Measurements from ENCODE around the gene CLDN20. TPM values are rescaled to one million over a fixed set of nuclear protein-coding genes. Genes with fewer than 3 reads are reported as not detected.

Gene CLDN20
- polyA plus RNA-seq, 2 donors: not detected

DNA sequence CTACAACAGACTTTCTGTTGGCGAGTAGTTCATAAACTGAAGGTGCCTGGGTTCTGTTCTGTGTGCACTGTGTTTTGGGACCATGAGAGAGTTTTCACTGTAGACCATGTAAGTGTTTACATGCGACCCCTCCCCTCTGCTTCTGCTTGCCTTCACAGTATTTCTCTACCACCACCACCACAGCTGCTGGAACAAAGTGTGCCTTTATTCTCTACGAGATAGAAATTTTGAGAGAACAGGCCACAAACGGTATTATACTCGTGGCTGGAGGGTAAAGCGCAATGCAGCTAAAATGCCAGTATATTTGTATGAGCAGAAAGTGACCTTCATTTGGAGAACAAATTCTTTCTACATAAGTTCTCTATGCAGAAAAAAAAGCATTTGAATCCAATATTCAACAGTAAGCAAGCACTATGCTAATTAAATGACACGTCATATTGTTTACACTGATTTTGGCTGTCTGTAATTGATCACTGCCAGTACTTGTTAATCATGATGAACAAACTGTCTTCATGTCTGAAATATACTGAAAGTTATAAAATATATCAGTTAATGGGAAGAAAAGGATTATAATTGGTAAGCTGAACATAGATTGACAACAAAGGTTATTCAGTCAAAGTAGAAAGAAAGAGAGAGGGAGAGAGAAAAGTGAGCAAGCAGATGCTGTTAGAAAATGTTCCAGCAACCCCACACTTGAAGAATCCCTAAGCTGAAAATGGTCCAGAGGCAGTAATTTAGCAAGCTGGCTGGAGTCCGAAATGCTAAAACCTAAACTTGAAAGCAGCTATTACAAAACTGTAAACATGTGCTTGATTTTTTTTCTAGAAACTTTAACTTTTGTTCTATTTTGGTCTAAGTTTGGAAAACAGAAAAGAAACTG, 8.8 kb downstream of the CLDN20 start:
- Histone ChIP-seq H3K27me3 (ENCODE audit: control insufficient read depth in 1 of 2, insufficient read depth in 2 of 2, low read length in 2 of 2) (no peaks in the 10 kb centered on the region), H3K9me3 (ENCODE audit: control insufficient read depth in 2 of 2, insufficient read depth in 1 of 2, low read depth in 1 of 2, low read length in 1 of 2) (no peaks in the 10 kb centered on the region), H3K4me1 (ENCODE audit: control insufficient read depth in 2 of 2, insufficient read depth in 2 of 2, low read length in 1 of 2) (peaks cover 6 to 7% of the 10 kb centered on the region in 2 donors), H3K4me3 (ENCODE audit: low read depth in 1 of 2, low read length in 2 of 2) (no peak overlapping the region), H3K27ac (ENCODE audit: low read depth in 2 of 2, low read length in 1 of 2) (peak overlapping the region in 1 of 2 donors; percentile 31), H3K36me3 (ENCODE audit: control insufficient read depth in 2 of 2, insufficient read depth in 2 of 2, low read length in 1 of 2) (peaks cover 0 to 3% of the 10 kb centered on the region in 2 donors)
- WGBS, 2 donors: 73 to 77% methylated on average over 8 of the region's 8 CpGs

- H3K9me3 ChIP-seq (ENCODE audit: control insufficient read depth in 2 of 2, insufficient read depth in 1 of 2, low read depth in 1 of 2, low read length in 1 of 2): no peaks in the 10 kb centered on the region
- H3K36me3 ChIP-seq (ENCODE audit: control insufficient read depth in 2 of 2, insufficient read depth in 2 of 2, low read length in 1 of 2): peaks cover 0 to 3% of the 10 kb centered on the region in 2 donors
- peak overlapping the region; percentile 12 to 68 for H3K27ac ChIP-seq (ENCODE audit: low read depth in 2 of 2, low read length in 1 of 2)
Measured at GRCh38 chr6:155273431-155273830, 9.6 kb downstream of the CLDN20 start.

DNA sequence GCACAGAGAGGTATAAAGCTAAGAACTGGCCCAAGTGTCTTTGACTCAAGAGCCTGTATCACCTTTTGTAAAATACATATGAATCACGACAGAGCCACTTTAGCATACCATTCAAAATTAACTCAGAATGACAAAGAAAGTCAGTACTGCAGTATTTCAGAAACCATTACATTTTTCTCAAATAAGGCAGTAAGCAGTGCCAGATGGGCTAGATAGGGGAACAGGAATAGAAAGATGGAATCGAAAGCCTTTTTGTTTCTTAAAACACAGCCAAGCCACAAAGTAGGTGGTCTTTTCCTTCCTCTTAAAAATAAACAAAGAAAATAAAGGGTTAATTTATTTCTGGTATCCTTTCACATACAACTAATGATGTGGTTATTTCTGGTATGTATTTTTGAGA, 10.3 kb downstream of the CLDN20 start:
- Histone ChIP-seq H3K4me1 (ENCODE audit: control insufficient read depth in 2 of 2, insufficient read depth in 2 of 2, low read length in 1 of 2) (peaks cover 6 to 9% of the 10 kb centered on the region in 2 donors), H3K4me3 (ENCODE audit: low read depth in 1 of 2, low read length in 2 of 2) (no peak overlapping the region), H3K36me3 (ENCODE audit: control insufficient read depth in 2 of 2, insufficient read depth in 2 of 2, low read length in 1 of 2) (peaks cover 0 to 3% of the 10 kb centered on the region in 2 donors), H3K27ac (ENCODE audit: low read depth in 2 of 2, low read length in 1 of 2) (peak overlapping the region in 1 of 2 donors; percentile 39), H3K9me3 (ENCODE audit: control insufficient read depth in 2 of 2, insufficient read depth in 1 of 2, low read depth in 1 of 2, low read length in 1 of 2) (no peaks in the 10 kb centered on the region), H3K27me3 (ENCODE audit: control insufficient read depth in 1 of 2, insufficient read depth in 2 of 2, low read length in 2 of 2) (no peaks in the 10 kb centered on the region)
- WGBS, 2 donors: 36 to 48% methylated on average over 2 of the region's 2 CpGs

More at GRCh38 chr6:155273431-155273830, 9.6 kb downstream of the CLDN20 start:
- Histone ChIP-seq H3K4me3 (ENCODE audit: low read depth in 1 of 2, low read length in 2 of 2) (no peak overlapping the region), H3K4me1 (ENCODE audit: control insufficient read depth in 2 of 2, insufficient read depth in 2 of 2, low read length in 1 of 2) (peaks cover 6 to 7% of the 10 kb centered on the region in 2 donors), H3K27me3 (ENCODE audit: control insufficient read depth in 1 of 2, insufficient read depth in 2 of 2, low read length in 2 of 2) (no peaks in the 10 kb centered on the region)
- 55 to 57% methylated on average over 3 of the region's 3 CpGs for WGBS, 2 donors

DNA sequence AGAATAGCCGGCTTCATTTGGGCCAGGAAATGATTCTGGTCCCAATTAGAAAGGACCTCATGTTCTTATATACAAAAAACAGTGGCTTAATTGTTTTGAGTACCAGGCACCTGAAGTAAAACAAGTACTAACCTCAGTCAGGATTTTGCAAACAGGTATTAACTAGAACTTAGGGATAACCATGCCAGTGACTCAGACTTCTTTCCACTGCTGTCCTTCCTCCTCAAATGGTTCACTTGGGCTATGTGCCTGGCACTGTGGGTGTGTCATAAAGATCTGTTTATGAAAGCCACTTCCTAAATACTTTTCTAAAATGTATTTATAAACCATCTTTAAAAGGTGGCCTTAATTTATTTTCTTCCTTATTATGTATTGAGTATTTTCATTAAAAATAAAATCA, 10.7 kb downstream of the CLDN20 start:
- Histone ChIP-seq H3K27ac (ENCODE audit: low read depth in 2 of 2, low read length in 1 of 2) (peak overlapping the region; percentile 28 to 39), H3K4me3 (ENCODE audit: low read depth in 1 of 2, low read length in 2 of 2) (no peak overlapping the region), H3K9me3 (ENCODE audit: control insufficient read depth in 2 of 2, insufficient read depth in 1 of 2, low read depth in 1 of 2, low read length in 1 of 2) (no peaks in the 10 kb centered on the region), H3K27me3 (ENCODE audit: control insufficient read depth in 1 of 2, insufficient read depth in 2 of 2, low read length in 2 of 2) (no peaks in the 10 kb centered on the region), H3K36me3 (ENCODE audit: control insufficient read depth in 2 of 2, insufficient read depth in 2 of 2, low read length in 1 of 2) (peaks cover 0 to 5% of the 10 kb centered on the region in 2 donors), H3K4me1 (ENCODE audit: control insufficient read depth in 2 of 2, insufficient read depth in 2 of 2, low read length in 1 of 2) (peaks cover 6 to 9% of the 10 kb centered on the region in 2 donors)
- WGBS, 2 donors: 32 to 70% methylated on average over 1 of the region's 1 CpG

DNA sequence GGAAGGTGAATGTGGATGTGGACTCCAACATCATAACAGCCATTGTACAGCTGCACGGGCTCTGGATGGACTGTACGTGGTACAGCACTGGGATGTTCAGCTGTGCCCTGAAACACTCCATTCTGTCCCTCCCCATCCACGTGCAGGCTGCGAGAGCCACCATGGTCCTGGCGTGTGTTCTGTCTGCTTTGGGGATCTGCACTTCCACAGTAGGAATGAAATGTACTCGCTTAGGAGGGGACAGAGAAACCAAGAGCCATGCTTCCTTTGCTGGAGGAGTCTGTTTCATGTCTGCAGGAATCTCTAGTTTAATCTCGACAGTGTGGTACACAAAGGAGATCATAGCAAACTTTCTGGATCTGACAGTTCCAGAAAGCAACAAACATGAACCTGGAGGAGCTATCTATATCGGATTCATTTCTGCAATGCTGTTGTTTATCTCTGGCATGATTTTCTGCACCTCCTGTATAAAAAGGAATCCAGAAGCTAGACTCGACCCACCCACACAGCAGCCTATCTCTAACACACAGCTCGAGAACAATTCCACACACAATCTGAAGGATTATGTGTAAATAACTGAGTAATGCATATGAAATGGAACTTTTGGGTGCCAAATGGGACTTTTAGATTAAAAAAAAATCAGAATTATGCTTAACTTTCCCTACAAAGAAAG, 12.1 kb downstream of the CLDN20 start:
- no peak overlapping the region for H3K4me3 ChIP-seq (ENCODE audit: low read depth in 1 of 2, low read length in 2 of 2)
- H3K27me3 ChIP-seq (ENCODE audit: control insufficient read depth in 1 of 2, insufficient read depth in 2 of 2, low read length in 2 of 2): no peaks in the 10 kb centered on the region
- H3K4me1 ChIP-seq (ENCODE audit: control insufficient read depth in 2 of 2, insufficient read depth in 2 of 2, low read length in 1 of 2): peaks cover 6 to 9% of the 10 kb centered on the region in 2 donors
- 65 to 67% methylated on average over 10 of the region's 10 CpGs for WGBS, 2 donors
- H3K36me3 ChIP-seq (ENCODE audit: control insufficient read depth in 2 of 2, insufficient read depth in 2 of 2, low read length in 1 of 2): peaks cover 0 to 5% of the 10 kb centered on the region in 2 donors
- H3K27ac ChIP-seq (ENCODE audit: low read depth in 2 of 2, low read length in 1 of 2): peak overlapping the region in 1 of 2 donors; percentile 60
- H3K9me3 ChIP-seq (ENCODE audit: control insufficient read depth in 2 of 2, insufficient read depth in 1 of 2, low read depth in 1 of 2, low read length in 1 of 2): no peaks in the 10 kb centered on the region

GRCh38 chr6:155276638-155277037, 12.8 kb downstream of the CLDN20 start:
- Histone ChIP-seq H3K27ac (ENCODE audit: low read depth in 2 of 2, low read length in 1 of 2) (no peak overlapping the region), H3K36me3 (ENCODE audit: control insufficient read depth in 2 of 2, insufficient read depth in 2 of 2, low read length in 1 of 2) (peaks cover 0 to 5% of the 10 kb centered on the region in 2 donors), H3K9me3 (ENCODE audit: control insufficient read depth in 2 of 2, insufficient read depth in 1 of 2, low read depth in 1 of 2, low read length in 1 of 2) (no peaks in the 10 kb centered on the region), H3K4me1 (ENCODE audit: control insufficient read depth in 2 of 2, insufficient read depth in 2 of 2, low read length in 1 of 2) (peaks cover 6 to 9% of the 10 kb centered on the region in 2 donors), H3K4me3 (ENCODE audit: low read depth in 1 of 2, low read length in 2 of 2) (no peak overlapping the region), H3K27me3 (ENCODE audit: control insufficient read depth in 1 of 2, insufficient read depth in 2 of 2, low read length in 2 of 2) (no peaks in the 10 kb centered on the region)

DNA sequence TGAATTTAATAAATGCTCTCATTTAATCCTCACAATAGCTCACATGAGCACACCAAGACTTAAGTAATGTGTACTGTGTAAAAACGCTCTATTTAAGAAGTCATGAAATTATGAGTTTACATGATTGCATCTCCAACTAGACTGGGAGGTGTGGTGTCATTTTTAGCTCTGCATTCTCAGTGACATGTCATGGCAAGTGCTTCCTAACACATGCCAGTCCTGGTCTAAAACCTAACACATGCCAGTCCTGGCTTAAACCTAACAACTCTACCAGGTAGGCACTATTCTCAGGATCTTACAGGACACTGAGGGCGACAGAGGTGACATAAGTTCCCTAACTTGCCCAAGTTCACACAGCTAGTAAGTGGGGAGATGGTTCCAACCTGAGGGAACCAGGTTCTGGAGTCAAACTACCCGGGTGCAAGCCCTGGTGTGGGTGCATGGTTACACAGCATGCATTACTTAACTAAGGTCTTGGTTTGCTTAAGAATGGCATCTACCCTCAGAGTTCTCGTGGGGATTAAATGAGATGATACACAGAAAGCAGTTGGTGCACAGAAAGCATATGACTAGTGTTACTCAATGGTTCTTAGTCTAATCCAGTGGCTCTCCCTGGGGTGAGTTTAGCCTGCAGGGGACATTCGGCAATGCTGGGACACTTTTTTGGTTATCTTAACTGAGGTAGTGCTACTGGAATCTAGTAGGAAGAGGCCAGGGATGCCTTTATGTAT, 14.7 kb downstream of the CLDN20 start:
- Histone ChIP-seq H3K4me3 (ENCODE audit: low read depth in 1 of 2, low read length in 2 of 2) (no peak overlapping the region), H3K9me3 (ENCODE audit: control insufficient read depth in 2 of 2, insufficient read depth in 1 of 2, low read depth in 1 of 2, low read length in 1 of 2) (no peaks in the 10 kb centered on the region), H3K36me3 (ENCODE audit: control insufficient read depth in 2 of 2, insufficient read depth in 2 of 2, low read length in 1 of 2) (peaks cover 0 to 5% of the 10 kb centered on the region in 2 donors), H3K27me3 (ENCODE audit: control insufficient read depth in 1 of 2, insufficient read depth in 2 of 2, low read length in 2 of 2) (no peaks in the 10 kb centered on the region), H3K4me1 (ENCODE audit: control insufficient read depth in 2 of 2, insufficient read depth in 2 of 2, low read length in 1 of 2) (peaks cover 4 to 7% of the 10 kb centered on the region in 2 donors), H3K27ac (ENCODE audit: low read depth in 2 of 2, low read length in 1 of 2) (peak overlapping the region in 1 of 2 donors; percentile 63)
- 77 to 82% methylated on average over 5 of the region's 5 CpGs for WGBS, 2 donors

DNA sequence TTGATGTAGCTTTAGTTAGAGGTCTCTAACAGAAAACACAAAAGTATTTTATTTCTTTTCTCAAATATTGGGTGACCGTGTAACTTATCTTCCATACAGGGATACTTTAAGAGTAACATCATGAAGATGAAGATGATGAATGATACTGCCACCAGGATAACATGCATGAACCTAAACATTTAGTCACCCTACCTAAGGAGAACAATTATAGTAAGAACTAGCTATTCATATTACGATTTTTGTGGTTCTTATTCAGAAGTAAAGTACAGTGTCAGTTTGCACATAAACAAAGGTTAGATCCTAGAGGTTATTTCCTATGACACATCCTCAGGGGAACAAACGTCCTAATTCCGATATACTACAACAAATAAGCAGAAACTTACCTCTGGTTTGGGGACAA, 21.0 kb downstream of the CLDN20 start:
- WGBS, 2 donors: 83 to 88% methylated on average over 4 of the region's 4 CpGs
- H3K9me3 ChIP-seq (ENCODE audit: control insufficient read depth in 2 of 2, insufficient read depth in 1 of 2, low read depth in 1 of 2, low read length in 1 of 2): no peaks in the 10 kb centered on the region
- no peaks in the 10 kb centered on the region for H3K27me3 ChIP-seq (ENCODE audit: control insufficient read depth in 1 of 2, insufficient read depth in 2 of 2, low read length in 2 of 2)
- no peak overlapping the region for H3K27ac ChIP-seq (ENCODE audit: low read depth in 2 of 2, low read length in 1 of 2)
- H3K4me3 ChIP-seq (ENCODE audit: low read depth in 1 of 2, low read length in 2 of 2): no peak overlapping the region
- peaks cover 3 to 8% of the 10 kb centered on the region in 2 donors for H3K36me3 ChIP-seq (ENCODE audit: control insufficient read depth in 2 of 2, insufficient read depth in 2 of 2, low read length in 1 of 2)
- no peaks in the 10 kb centered on the region for H3K4me1 ChIP-seq (ENCODE audit: control insufficient read depth in 2 of 2, insufficient read depth in 2 of 2, low read length in 1 of 2)

GRCh38 chr6:155287762-155288161, 23.9 kb downstream of the CLDN20 start:
- H3K4me3 ChIP-seq (ENCODE audit: low read depth in 1 of 2, low read length in 2 of 2): no peak overlapping the region
- 83 to 88% methylated on average over 2 of the region's 2 CpGs for WGBS, 2 donors
- H3K27me3 ChIP-seq (ENCODE audit: control insufficient read depth in 1 of 2, insufficient read depth in 2 of 2, low read length in 2 of 2): no peaks in the 10 kb centered on the region
- H3K9me3 ChIP-seq (ENCODE audit: control insufficient read depth in 2 of 2, insufficient read depth in 1 of 2, low read depth in 1 of 2, low read length in 1 of 2): no peaks in the 10 kb centered on the region
- no peak overlapping the region for H3K27ac ChIP-seq (ENCODE audit: low read depth in 2 of 2, low read length in 1 of 2)
- H3K4me1 ChIP-seq (ENCODE audit: control insufficient read depth in 2 of 2, insufficient read depth in 2 of 2, low read length in 1 of 2): no peaks in the 10 kb centered on the region
- peaks cover 3 to 11% of the 10 kb centered on the region in 2 donors for H3K36me3 ChIP-seq (ENCODE audit: control insufficient read depth in 2 of 2, insufficient read depth in 2 of 2, low read length in 1 of 2)

All from esophagus (tissue), 2 donors.